HG03108 (cell line): Measurements from ENCODE around the gene COL17A1.
A peak's percentile ranks its signal among the peaks of the same experiment; 100 is the strongest.

Source experiments
- ATAC-seq: cut with Tn5 transposase; IDR thresholded peaks from one replicate; pipeline ENCODE4 v1.9.1; 2021; ENCODE audit warnings: moderate library complexity; ENCODE audit not compliant: unreplicated experiment

COL17A1 gene

GRCh38 chr10:104085801-104086400 lies at the start of gene COL17A1:
Gene COL17A1, minus strand, starts transcription at chr10:104085880. Its CDS starts 5,207 bp downstream, at chr10:104080673.
- ATAC-seq: no peak

GRCh38 chr10:104130041-104130440 lies 44.4 kb upstream of the COL17A1 start:
- ATAC-seq: no peak

- ATAC-seq: no peak
These were observed 42.5 kb upstream of the COL17A1 start for GRCh38 chr10:104128214-104128613.

GRCh38 chr10:104127411-104127810 lies 41.7 kb upstream of the COL17A1 start:
- no peak for ATAC-seq

- no peak for ATAC-seq
These were observed 37.7 kb upstream of the COL17A1 start for GRCh38 chr10:104123397-104123796.

- ATAC-seq: no peak
These were observed 36.8 kb upstream of the COL17A1 start for GRCh38 chr10:104122225-104123107.

- peak; percentile 91 for ATAC-seq
These were observed 36.0 kb upstream of the COL17A1 start, which contains the start of gene SFR1 for GRCh38 chr10:104121485-104122224. Gene SFR1, plus strand, starts transcription at chr10:104122171. Its CDS starts 13 bp downstream, at chr10:104122184.

- peak; percentile 34 for ATAC-seq
These were observed 35.3 kb upstream of the COL17A1 start for GRCh38 chr10:104120903-104121484.

GRCh38 chr10:104120512-104120902 lies 34.8 kb upstream of the COL17A1 start:
- no peak for ATAC-seq

GRCh38 chr10:104119996-104120395 lies 34.3 kb upstream of the COL17A1 start:
- ATAC-seq: no peak

GRCh38 chr10:104117839-104118323 lies 32.2 kb upstream of the COL17A1 start:
- ATAC-seq: no peak

GRCh38 chr10:104113376-104113956 lies 27.8 kb upstream of the COL17A1 start:
- no peak for ATAC-seq

- ATAC-seq: peak; percentile 85
These were observed 24.4 kb upstream of the COL17A1 start for GRCh38 chr10:104109908-104110662.

- no peak for ATAC-seq
These were observed 19.2 kb upstream of the COL17A1 start for GRCh38 chr10:104104926-104105325.

GRCh38 chr10:104104418-104104817 lies 18.7 kb upstream of the COL17A1 start:
- no peak for ATAC-seq

GRCh38 chr10:104103956-104104355 lies 18.3 kb upstream of the COL17A1 start:
- no peak for ATAC-seq

- ATAC-seq: no peak
These were observed 16.2 kb upstream of the COL17A1 start for GRCh38 chr10:104101902-104102301.

GRCh38 chr10:104100795-104101194 lies 15.1 kb upstream of the COL17A1 start:
- no peak for ATAC-seq

GRCh38 chr10:104099941-104100340 lies 14.3 kb upstream of the COL17A1 start:
- ATAC-seq: no peak

GRCh38 chr10:104099269-104099668 lies 13.6 kb upstream of the COL17A1 start:
- ATAC-seq: no peak
